Subcutaneous adipose tissue (tissue), 4 donors: ENCODE measurements around the gene BLM. TPM values are rescaled to one million over a fixed set of nuclear protein-coding genes. Genes with fewer than 3 reads are reported as not detected.

Experiments used
- CTCF ChIP-seq: fragments of 450-650 bp; IDR thresholded peaks from one replicate; pipeline ENCODE4 v1.5.1; 2016; ENCODE audit warnings: low read depth, mild to moderate bottlenecking, control low read depth, antibody characterized with exemption, moderate library complexity
- total RNA-seq, 4 donors: library from RNA; depleted of rRNA; stranded (reverse); fragments of >200 nt; gene quantifications; one replicate each; pipeline ENCODE4 v1.1.0, GENCODE V29; 2016

BLM gene
- 10 to 100 TPM in 1 of 4 donors, 1 to 10 TPM in 3; 2.4 to 13.6 (median 6.8) TPM for total RNA-seq

- no peak for TF ChIP-seq CTCF
These were observed at the start of gene BLM for GRCh38 chr15:90716976-90717821. Gene BLM (plus strand): TSS chr15:90717346. CDS start chr15:90747393, 30,047 bp downstream.

- no peak for TF ChIP-seq CTCF
These were observed 45.9 kb upstream of the BLM start for GRCh38 chr15:90671216-90671615.

- TF ChIP-seq CTCF: no peak
These were observed 42.7 kb upstream of the BLM start for GRCh38 chr15:90674476-90674875.

DNA sequence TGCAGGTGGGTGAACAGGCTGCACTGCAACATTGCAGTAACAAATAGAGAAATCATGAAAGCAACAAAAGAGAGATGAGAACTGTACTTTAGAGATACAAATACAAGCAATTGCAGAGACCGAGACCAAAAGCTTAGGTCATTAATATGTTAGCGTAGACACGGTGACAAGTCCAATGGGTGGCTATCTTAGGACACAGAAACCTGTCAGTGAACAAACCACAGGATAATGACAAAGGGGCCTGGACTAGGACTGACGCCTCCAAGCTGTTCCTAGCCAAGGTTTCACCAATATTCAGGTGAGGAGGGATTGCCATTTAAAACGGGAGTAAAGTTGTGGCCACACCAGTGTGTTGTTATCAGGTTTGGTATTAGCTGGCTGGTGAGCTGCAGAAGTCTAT, 41.7 kb upstream of the BLM start:
- no peak for TF ChIP-seq CTCF

- no peak for TF ChIP-seq CTCF
These were observed 39.0 kb upstream of the BLM start for GRCh38 chr15:90677807-90678790.

GRCh38 chr15:90679959-90680358, 37.2 kb upstream of the BLM start:
- TF ChIP-seq CTCF: no peak
